M059J (cell line): ENCODE results near the gene WNT7B. TPM values are rescaled to one million over a fixed set of nuclear protein-coding genes. Genes with fewer than 3 reads are reported as not detected.
A peak's percentile ranks its signal among the peaks of the same experiment; 100 is the strongest.

Experiments
- DNase-seq: peaks from one replicate; pipeline ENCODE4 v3.0.0-alpha.2; 2012; ENCODE audit warnings: low read depth
- total RNA-seq: library from RNA; depleted of rRNA; stranded (reverse); fragments of >200 nt; shearing (Covaris generic); gene quantifications from 2 replicates; pipeline ENCODE4 v1.2.3, GENCODE V29; 2014; rRNA removed

WNT7B gene
- total RNA-seq = 14.2 and 26.6 TPM in 2 replicates

DNA sequence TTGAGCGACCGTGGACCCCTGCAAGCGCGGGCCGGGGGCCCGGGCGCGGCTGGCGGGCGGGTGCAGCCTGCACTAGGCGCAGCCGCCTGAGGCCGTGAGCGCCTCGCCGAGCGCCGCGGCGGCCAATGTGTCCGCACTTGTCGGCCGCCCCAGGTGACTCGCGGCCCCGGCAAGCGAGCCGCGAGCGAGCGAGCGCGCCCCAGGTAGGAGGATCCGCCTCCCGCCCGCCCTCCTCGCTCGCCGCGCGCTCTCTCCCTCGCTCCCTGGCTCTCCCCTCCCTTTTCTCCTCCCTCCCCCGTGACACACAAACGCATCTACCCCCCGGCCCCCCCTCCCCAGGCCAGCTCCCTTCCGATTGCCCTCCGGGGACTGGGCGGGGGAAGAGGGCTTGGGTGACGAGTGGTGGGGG is at the start of gene WNT7B:
WNT7B (minus strand) TSS at position 160 of the 409 bp plus-strand sequence. CDS start 408 bp downstream, outside the sequence.
- peak; percentile 67 for DNase-seq

DNA sequence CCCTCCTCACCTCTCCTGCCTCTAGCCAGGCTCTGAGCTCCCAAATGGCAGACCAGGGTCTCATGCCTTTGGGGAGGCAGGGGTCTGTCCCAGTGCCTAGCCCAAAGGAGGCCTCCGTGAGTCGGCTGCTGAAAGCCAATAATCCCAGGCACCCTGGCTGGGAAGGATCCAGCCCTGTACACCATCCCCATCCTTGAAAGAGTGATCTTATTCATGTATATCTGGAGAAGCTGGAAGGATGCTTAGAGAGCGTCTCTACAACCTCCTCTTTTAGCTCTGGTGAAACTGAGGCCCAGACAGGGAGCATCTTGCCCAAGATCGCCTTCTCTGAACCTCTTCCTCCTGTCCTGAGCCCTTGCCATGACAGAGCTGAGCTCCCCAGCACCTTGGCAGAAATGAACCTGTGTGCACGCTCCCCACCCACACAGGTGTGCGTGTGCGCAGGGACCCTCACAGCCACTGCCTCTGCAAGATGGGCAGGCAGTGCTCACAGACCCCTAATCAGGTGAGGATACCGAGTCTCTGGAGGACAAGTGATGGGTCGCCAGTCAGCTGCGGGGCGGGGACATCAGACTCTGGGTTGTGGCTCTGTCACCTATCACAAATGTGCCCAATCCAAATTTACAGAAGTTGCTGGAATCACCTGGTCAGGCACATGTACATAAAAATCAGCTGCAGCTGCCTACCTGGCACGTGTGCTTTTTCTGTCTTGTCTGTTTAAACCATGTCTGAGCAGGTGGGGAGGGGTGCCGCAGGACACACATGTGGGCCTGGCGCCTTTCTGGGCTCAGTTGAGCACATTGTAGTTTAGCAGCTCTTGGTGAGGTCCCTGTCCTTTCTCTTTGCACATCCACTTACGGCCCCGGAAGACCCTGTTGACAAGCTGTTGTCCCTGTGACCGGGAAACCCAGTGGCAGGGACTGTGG is 49.3 kb upstream of the WNT7B start:
- no peak for DNase-seq

DNA sequence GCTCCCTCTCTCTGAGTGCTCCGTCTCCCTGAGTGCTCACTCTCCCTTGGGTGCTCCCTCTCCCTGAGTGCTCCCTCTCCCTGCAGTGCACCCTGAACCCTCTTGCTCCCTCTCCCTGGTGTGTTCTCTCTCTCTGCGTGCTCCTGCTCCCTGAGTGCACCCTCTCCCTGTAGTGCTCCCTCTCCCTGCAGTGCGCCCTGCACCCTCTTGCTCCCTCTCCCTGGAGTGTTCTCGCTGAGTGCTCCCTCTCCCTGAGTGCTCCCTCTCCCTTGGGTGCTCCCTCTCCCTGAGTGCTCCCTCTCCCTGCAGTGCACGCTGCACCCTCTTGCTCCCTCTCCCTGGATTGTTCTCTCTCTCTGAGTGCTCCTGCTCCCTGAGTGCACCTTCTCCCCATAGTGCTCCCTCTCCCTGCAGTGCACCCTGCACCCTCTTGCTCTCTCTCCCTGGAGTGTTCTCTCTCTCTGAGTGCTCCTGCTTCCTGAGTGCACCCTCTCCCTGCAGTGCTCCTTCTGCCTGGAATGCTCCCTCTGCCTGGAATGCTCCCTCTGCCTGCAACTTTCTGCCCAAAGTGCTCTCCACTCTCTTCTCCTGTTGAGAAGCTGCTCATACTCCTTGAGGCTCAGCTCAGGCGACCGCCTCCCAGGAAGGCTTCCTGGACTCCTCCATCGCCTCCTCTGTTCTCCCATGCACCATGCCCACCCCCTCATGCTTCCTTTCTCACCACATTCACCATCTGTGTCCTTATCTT is 48.4 kb upstream of the WNT7B start:
- no peak for DNase-seq

DNA sequence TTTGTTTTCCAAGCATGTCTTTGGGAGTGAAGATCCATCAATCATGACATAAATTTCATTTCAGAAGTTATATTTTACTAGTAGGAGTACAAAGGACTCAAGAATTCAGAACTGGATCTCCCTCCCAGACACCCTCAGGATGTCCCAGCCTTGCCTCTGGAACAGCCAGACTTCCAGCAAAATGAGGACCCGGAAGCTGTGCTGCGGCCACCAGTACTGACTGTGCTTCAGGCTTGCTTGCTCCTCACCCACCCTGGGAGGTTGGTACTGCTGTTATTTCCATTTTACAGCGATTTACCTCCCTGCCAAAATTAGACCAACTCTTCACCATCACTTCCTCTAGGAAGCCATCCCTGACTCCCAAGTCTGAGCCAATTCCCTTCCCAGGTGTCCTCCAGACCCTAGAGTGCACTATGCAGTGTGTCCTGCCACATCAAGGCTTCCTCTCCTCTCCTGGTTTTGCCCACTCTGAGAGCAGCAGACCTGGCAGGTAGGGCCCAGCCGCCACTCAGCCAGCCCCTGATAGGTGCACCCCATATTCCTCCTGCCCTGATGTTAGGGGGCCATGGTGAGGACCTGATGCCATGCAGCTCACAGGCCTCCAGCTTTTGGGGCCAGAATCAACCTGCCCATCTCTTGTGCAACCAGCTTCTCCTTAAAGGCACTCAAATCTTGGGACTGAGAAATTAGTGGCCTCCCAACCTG is 47.3 kb upstream of the WNT7B start:
- no peak for DNase-seq

GRCh38 chr22:46023558-46023981 is 46.6 kb upstream of the WNT7B start:
- DNase-seq = peak; percentile 63

DNA sequence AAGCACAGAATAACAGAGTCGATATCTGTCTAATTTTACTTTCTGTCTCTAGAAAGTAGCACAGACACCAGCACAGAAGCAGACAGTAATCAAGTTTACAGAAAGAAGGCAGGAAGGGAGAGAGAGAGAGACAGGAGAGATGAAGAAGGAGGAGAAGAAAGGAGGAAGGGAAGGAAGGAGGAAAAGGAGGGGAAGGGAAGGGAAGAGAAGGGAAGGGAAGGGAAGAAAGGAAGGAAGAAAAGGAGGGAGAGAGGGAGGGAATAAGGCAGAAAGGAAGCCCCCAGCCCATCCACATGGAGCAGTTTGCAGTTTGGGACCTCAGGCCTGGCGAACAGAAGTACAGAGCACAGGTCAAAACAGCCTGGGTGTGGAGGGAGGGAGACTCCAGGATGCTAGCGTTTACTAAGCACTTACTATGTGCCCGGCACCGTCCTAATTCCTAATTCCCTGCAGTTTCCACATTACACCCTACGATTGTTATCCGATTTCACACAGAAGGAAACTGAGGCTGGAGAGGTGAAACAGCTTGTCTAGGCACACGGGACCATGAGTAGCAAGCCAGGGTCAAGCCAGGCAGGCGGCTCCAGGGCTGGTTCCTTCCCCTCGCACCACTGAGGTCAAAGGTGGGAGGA is 46.0 kb upstream of the WNT7B start:
- DNase-seq = no peak

DNA sequence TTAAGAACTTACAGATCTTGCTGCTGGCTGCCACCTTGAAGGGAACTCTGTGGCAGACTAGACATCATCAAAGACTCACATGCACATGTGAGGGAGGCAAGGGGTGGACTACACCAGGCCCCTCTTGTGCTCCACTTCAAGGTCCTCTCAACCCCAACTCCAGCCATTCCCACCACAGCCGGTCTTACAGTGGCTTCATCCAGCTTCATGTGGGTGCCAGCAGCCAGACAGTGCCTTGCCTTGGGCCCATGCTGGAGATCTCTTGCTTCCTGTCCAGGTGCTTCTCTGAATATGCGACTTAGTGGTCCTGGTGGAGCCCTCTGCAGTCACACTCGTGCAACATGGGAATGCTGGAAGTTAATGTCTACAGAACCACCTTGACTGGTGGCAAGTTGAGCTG is 44.6 kb upstream of the WNT7B start:
- no peak for DNase-seq

DNA sequence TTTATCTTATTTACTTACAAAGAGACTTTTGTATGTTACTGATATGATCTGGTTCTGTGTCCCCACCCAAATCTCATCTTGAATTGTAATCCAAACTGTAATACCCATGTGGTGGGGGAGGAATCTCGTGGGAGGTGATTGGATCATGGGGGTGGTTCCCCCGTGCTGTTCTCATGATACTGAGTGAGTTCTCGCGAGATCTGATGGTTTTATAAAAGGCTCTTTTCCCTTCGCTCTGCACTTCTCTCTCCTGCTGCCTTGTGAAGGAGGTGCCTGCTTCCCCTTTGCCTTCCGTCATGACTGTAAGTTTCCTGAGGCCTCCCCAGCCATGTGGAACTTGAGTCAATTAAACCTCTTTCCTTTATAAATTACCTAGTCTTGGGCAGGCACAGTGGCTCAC is 42.4 kb upstream of the WNT7B start:
- DNase-seq = no peak

DNA sequence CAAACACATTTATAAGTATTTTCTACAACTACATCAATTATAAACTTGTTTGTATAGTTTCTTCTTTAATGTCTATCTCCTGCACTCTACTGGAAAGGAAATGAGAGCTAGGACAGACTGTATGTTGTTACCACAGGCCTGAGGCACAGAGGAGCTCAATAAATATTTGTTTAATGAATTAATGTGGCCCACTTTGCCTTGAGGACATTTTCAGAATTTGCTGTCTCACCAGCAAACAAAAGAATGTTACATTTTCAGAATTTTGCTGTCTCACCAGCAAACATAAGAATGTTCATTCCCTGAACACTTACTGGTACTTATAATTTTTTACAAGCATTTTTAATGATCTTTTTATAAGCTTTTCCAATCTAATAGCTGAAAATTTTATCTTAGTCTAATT is 41.9 kb upstream of the WNT7B start:
- DNase-seq = peak; percentile 70

- DNase-seq = no peak
Observed at GRCh38 chr22:46017166-46017565, 40.2 kb upstream of the WNT7B start.

GRCh38 chr22:46013460-46014416 is 36.8 kb upstream of the WNT7B start:
- DNase-seq = peak; percentile 94

DNA sequence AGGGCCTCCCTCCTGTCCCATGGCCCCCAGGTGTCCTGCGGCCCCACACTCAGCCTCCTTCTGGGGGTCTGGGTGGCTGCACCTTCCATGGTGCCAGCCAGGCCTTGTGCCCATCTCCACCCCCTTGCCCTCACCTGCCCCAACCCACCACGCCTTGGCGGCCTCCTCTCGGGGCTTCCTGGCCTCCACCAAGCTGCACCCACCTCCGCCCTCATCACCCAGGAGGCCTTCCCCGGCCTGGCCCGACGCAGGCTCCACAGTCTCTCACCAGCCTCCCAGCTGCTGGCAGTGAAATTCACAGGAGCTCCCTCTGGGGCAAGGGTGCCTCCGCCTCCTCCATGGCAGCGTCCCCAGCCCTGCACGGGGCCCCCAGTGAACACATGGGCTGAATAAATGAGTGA is 35.9 kb upstream of the WNT7B start:
- DNase-seq = no peak

- DNase-seq = no peak
Observed at GRCh38 chr22:46012182-46012880, 35.4 kb upstream of the WNT7B start.

DNA sequence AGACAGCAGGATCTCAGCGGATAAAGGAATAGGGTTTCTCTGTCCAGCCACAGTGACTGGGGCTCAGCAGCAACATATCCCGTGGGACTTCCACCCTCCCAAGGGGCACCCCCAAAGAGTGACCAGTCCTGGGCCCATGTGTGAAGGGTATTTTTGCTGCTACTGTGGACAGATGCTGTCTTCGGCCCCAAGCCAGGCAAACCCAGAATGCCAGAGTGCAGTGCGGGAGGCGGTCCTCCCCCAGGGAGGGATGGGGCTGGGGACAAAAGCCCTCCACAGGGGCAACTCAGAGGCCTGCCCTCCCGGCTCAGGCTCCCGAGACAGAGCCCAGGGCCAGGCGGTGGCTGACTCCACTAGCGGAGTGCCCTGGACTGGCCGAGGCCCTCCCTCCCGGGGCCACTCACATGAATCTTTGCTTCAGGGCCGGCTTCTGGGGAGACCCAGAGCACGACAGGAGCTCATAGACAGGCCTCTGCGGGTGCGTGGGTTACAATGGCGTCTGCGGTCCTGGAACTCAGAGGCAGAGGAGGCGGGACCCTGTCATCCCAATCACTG is 34.7 kb upstream of the WNT7B start:
- DNase-seq = no peak

- no peak for DNase-seq
Observed at GRCh38 chr22:46010951-46011626, 34.1 kb upstream of the WNT7B start.

DNA sequence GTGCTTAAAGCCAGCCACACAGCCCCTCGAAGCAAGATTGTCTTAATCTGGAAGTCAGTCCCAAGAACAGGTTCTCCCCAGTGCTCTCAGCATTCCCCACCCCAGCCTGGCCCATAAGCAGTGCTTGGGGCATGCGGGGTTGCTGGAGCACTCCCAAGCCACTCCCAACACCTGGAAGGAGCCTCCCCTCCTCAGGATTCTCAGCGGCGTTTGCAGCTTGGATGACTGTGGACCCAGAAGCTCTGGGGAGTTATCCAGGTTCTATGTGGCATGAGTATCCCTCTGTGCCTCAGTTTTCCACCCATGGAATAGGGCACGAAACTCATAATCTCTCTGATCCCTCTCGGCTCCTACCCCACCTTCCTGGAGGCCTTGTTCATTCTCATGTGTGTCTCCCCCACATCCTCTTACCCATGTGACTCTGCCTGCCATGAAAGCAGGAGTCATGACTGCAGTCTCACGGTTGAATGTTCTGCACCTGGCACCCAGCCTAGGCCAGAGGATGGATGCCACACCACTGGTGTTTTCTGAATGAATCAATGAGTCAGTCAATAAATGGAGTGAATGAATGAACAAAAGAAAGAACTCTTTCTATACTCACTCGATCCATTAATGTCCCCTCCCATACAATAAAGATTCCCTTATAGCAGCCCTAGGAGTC is 33.4 kb upstream of the WNT7B start:
- peak; percentile 70 for DNase-seq

GRCh38 chr22:46009730-46010129 is 32.8 kb upstream of the WNT7B start:
- DNase-seq = no peak

- DNase-seq = no peak
Observed at GRCh38 chr22:46008836-46009596, 32.1 kb upstream of the WNT7B start.
